Body of pancreas (tissue), 4 donors: Measurements from ENCODE around the gene CLPTM1L.
"Not testable (repeated sequence)": the region's sequence is repeated elsewhere in the genome, so short reads cannot be mapped to it uniquely, and the experiment has no call there.

Experiments
- POLR2A ChIP-seq, 3 donors: fragments of 450-650 bp; IDR thresholded peaks; one replicate each; pipeline ENCODE4 v1.6.1; 2016; ENCODE audit warnings: antibody characterized with exemption in 3 of 3, mild to moderate bottlenecking in 2 of 3
- TF ChIP-seq, protein P1 (sequence below), 7 experiments: fragments of 450-650 bp in 4 of 7; fragments of 200-600 bp in 3 of 7; sonication (generic) in 3 of 7; IDR thresholded peaks; one replicate each; pipeline ENCODE4 v1.5.1; 2016 to 2019; ENCODE audit warnings: antibody characterized with exemption in 7 of 7

DNA sequence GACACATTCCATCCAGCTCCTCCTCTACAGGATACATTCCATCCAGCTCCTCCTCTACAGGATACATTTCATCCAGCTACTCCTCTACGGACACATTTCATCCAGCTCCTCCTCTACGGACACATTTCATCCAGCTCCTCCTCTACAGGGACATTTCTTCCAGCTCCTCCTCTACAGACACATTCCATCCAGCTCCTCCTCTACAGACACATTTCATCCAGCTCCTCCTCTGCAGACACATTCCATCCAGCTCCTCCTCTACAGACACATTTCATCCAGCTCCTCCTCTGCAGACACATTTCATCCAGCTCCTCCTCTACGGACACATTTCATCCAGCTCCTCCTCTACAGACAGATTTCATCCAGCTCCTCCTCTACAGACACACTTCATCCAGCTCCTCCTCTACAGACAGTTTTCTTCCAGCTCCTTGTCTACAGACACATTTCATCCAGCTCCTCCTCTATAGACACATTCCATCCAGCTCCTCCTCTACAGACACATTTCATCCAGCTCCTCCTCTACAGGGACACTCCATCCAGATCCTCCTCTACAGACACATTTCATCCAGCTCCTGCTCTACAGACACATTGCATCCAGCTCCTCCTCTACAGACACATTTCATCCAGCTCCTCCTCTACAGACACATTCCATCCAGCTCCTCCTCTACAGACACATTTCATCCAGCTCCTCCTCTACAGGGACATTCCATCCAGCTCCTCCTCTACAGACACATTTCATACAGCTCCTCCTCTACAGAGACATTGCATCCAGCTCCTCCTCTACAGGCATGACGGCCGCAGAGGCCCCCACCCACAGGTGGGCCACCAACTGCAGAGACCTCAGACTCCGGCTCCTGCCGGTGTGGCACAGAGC, 16.4 kb downstream of the CLPTM1L start:
- TF ChIP-seq, protein P1, sequence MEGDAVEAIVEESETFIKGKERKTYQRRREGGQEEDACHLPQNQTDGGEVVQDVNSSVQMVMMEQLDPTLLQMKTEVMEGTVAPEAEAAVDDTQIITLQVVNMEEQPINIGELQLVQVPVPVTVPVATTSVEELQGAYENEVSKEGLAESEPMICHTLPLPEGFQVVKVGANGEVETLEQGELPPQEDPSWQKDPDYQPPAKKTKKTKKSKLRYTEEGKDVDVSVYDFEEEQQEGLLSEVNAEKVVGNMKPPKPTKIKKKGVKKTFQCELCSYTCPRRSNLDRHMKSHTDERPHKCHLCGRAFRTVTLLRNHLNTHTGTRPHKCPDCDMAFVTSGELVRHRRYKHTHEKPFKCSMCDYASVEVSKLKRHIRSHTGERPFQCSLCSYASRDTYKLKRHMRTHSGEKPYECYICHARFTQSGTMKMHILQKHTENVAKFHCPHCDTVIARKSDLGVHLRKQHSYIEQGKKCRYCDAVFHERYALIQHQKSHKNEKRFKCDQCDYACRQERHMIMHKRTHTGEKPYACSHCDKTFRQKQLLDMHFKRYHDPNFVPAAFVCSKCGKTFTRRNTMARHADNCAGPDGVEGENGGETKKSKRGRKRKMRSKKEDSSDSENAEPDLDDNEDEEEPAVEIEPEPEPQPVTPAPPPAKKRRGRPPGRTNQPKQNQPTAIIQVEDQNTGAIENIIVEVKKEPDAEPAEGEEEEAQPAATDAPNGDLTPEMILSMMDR (IDR thresholded peaks at IDR 0.05), result not testable (repeated sequence)
- TF ChIP-seq POLR2A (IDR thresholded peaks at IDR 0.05), result not testable (repeated sequence)
